Right atrium auricular region (tissue), 2 donors: Measurements from ENCODE around the gene C1QC. TPM values are rescaled to one million over a fixed set of nuclear protein-coding genes. Genes with fewer than 3 reads are reported as not detected.
"Not testable (repeated sequence)": the region's sequence is repeated elsewhere in the genome, so short reads cannot be mapped to it uniquely, and the experiment has no call there.

Source experiments
- DNase-seq: peaks from one replicate; pipeline ENCODE4 v3.0.0-alpha.2; 2019; ENCODE audit warnings: low spot score
- H3K27ac ChIP-seq, 2 donors: fragments of 200-600 bp; sonication (generic); 1 replicate in 1 of 2; 2 replicates in 1 of 2; pipeline ENCODE4 v1.5.1; 2016 to 2019
- H3K27me3 ChIP-seq, 2 donors: fragments of 200-600 bp; sonication (generic); one replicate each; pipeline versions ENCODE4 v1.5.1 to v1.6.0; 2017 to 2019
- H3K36me3 ChIP-seq: fragments of 200-600 bp; sonication (generic); one replicate; pipeline ENCODE4 v1.5.1; 2016
- H3K4me1 ChIP-seq, 2 donors: fragments of 200-600 bp; sonication (generic); one replicate each; pipeline versions ENCODE4 v1.5.1 to v1.6.0; 2017 to 2019
- H3K4me3 ChIP-seq, 2 donors: fragments of 200-600 bp; sonication (generic); 1 replicate in 1 of 2; 2 replicates in 1 of 2; pipeline ENCODE4 v1.5.1; 2017 to 2019; ENCODE audit warnings: mild to moderate bottlenecking in 1 of 2, moderate library complexity in 1 of 2
- H3K9me3 ChIP-seq, 2 donors: fragments of 200-600 bp; sonication (generic); one replicate each; pipeline ENCODE4 v1.5.1; 2019
- total RNA-seq, 2 donors: library from RNA; depleted of rRNA; stranded (reverse); fragments of >200 nt; gene quantifications; one replicate each; pipeline ENCODE4 v1.1.0, GENCODE V29; 2016
- TF ChIP-seq, protein P1 (sequence below), 2 donors: fragments of 200-600 bp; sonication (generic); IDR thresholded peaks; one replicate each; pipeline ENCODE4 v1.5.1; 2019; ENCODE audit warnings: antibody characterized with exemption in 2 of 2

The C1QC gene
- total RNA-seq, 2 donors from 2014 or later, result 31.4 to 126 TPM

DNA sequence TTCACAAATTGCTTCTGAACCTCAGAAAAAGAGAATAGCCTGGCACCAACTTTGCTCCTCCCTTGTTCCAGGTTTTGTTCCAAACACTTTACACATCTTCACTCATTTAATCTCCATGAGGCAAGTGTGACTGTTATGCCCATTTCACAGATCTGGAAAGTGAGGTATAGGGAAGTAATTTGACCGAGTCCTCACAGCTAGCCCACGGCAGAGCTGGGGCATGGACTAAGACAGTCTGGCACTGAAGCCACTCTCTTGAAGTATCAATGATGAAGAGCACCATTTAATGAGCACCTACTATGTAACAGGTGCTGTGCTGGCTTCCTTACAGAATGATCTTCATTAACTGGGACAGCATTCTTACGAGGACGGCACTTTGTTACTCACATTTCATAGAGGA, 28.6 kb downstream of the C1QC start:
- DNase-seq, result no peak
- H3K27me3 ChIP-seq, result peaks cover 0 to 6% of the 10 kb centered on the region in 2 donors

DNA sequence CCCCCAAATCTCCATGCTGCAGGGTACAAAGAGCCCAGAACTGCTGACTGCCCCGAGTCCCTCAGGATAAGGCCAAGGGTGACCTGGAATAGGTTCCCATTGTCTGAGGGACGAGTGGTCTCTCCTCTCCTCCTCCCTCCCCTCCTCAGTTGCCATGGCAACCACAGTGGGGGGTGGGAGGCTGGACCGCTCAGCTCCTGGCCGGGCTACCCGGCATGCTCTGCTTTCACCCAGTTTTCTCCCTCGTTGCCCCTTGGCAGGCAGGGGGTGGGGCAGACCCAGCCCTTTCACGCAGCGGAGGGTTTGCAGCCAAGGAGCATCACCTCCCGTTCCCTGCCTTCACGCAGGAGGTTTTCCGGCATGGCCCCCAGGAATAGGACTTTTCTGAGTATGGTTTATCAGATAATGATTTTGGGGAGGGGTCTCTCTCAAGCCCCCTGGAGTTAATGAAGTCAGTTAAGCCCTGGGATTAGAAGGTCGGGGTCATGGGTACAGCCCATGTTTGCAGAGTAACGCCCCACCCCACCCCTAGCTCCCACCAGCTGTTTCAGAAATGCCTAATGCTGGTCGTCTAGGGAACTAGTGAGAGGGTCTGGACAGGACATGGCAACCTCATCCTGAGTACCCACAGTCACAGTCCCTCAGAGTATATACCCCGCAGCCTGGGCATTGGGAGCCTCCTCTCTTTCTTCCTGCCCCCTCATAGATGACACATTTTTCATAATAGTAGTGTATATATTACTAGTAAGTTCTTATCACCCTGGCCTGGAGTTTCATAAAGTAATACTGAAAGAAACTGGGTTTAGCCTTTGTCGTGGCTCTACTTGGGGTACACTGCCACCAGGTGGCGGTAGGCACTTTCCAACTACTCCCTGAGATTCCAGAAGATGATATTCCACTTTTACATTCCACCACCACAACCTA, 30.3 kb downstream of the C1QC start:
- Histone ChIP-seq H3K27ac (no peak overlapping the region), H3K9me3 (no peaks in the 10 kb centered on the region), H3K36me3 (no peaks in the 10 kb centered on the region), H3K4me3 (no peak overlapping the region), H3K27me3 (peaks cover 0 to 6% of the 10 kb centered on the region in 2 donors), H3K4me1 (no peaks in the 10 kb centered on the region)
- DNase-seq, result no peak
- TF ChIP-seq, protein P1, sequence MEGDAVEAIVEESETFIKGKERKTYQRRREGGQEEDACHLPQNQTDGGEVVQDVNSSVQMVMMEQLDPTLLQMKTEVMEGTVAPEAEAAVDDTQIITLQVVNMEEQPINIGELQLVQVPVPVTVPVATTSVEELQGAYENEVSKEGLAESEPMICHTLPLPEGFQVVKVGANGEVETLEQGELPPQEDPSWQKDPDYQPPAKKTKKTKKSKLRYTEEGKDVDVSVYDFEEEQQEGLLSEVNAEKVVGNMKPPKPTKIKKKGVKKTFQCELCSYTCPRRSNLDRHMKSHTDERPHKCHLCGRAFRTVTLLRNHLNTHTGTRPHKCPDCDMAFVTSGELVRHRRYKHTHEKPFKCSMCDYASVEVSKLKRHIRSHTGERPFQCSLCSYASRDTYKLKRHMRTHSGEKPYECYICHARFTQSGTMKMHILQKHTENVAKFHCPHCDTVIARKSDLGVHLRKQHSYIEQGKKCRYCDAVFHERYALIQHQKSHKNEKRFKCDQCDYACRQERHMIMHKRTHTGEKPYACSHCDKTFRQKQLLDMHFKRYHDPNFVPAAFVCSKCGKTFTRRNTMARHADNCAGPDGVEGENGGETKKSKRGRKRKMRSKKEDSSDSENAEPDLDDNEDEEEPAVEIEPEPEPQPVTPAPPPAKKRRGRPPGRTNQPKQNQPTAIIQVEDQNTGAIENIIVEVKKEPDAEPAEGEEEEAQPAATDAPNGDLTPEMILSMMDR (IDR thresholded peaks at IDR 0.05), result peak; percentile 35 to 71

More for the DNA sequence above, 28.6 kb downstream of the C1QC start:
- H3K4me3 ChIP-seq, result no peak overlapping the region
- no peaks in the 10 kb centered on the region for H3K36me3 ChIP-seq
- H3K27ac ChIP-seq, result no peak overlapping the region
- H3K9me3 ChIP-seq, result no peaks in the 10 kb centered on the region
- no peaks in the 10 kb centered on the region for H3K4me1 ChIP-seq
- TF ChIP-seq, protein P1 (IDR thresholded peaks at IDR 0.05), result no peak

DNA sequence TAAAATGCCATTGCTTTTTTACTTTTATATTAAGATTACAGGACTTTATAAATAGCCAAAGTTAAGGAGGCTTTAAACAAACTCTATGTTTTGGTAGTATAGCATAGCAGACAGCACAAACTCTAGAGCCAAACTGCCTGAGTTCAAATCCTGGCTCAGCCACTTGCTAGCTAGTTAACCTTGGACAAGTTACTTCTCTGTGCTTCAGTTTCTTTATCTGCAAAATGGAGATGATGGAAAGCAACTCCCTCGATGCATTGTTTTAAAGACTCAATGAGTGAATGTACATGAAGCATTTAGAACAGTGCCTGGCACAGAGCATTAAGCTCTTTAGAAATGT, 30.9 kb downstream of the C1QC start:
- TF ChIP-seq, protein P1 (IDR thresholded peaks at IDR 0.05), result no peak
- no peaks in the 10 kb centered on the region for H3K4me1 ChIP-seq
- no peak overlapping the region for H3K4me3 ChIP-seq
- no peaks in the 10 kb centered on the region for H3K36me3 ChIP-seq
- no peak overlapping the region for H3K27ac ChIP-seq
- DNase-seq, result no peak
- H3K27me3 ChIP-seq, result peaks cover 0 to 6% of the 10 kb centered on the region in 2 donors
- H3K9me3 ChIP-seq, result no peaks in the 10 kb centered on the region

DNA sequence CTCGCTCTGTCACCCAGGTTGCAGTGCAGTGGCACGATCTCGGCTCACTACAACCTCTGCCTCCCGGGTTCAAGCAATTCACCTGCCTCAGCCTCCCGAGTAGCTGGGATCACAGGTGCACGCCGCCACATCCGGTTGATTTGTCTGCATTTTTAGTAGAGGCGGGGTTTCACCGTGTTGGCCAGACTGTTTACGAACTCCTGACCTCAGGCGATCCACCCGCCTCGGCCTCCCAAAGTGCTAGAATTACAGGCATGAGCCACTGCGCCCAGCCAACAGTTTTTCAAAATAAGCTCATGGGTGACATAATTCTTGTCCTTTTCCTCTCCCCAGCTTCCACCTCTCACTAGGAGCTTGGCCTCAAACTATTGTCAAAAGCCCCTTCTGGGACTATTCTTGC, 32.7 kb downstream of the C1QC start:
- not testable (repeated sequence) for H3K27me3 ChIP-seq, H3K36me3 ChIP-seq, H3K27ac ChIP-seq, H3K4me1 ChIP-seq, H3K9me3 ChIP-seq, H3K4me3 ChIP-seq, DNase-seq

DNA sequence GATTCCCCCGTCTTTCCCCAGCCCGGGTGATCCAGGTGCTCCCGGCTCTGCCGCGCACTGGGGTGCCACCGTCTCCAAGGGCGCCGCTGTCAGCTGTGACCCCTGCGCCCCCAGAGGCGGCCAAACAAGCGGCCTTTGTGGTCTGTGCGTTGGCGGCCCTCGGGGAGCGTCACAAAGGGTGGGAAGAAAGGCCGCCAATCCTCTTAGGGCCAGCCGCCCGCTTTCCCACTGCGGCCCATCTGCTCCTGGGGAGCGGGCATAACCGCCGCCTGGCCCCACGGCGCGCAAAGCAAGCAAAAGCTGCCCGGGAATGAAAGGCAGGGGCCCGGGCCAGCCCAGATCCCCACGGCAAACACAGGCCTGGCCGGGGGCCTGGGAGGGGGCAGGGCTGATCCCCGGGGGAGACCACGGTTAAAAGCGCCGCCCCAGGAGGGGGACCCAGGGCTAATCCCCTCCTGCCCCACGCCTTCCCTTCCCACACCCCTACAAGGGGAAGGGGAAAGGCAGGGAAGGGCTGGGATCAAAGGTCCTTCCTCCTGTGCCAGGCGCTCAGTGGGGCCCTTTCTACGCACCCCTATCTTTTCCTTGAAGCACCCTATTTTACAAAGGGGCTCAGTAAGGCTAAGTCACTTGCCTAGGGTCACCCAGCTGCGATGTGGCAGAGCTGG, 33.6 kb downstream of the C1QC start:
- peaks cover 0 to 6% of the 10 kb centered on the region in 2 donors for H3K27me3 ChIP-seq
- H3K9me3 ChIP-seq, result no peaks in the 10 kb centered on the region
- H3K36me3 ChIP-seq, result no peaks in the 10 kb centered on the region
- H3K4me1 ChIP-seq, result no peaks in the 10 kb centered on the region
- H3K4me3 ChIP-seq, result no peak overlapping the region
- TF ChIP-seq, protein P1 (IDR thresholded peaks at IDR 0.05), result no peak
- H3K27ac ChIP-seq, result no peak overlapping the region
- no peak for DNase-seq
